AG04449 (cell line): ENCODE measurements around the gene PARD3B.
A peak's percentile ranks its signal among the peaks of the same experiment; 100 is the strongest.

ENCODE experiments used
- CTCF ChIA-PET: fragments of 350-600 bp; formaldehyde crosslinking; extraction: SDS; loops from one replicate; lab custom pipeline; 2021; ENCODE audit warnings: antibody characterized with exemption; lab: Yijun Ruan, JAX
- POLR2A ChIA-PET: fragments of 400-600, 350-600 bp; formaldehyde crosslinking; extraction: SDS; loops from one replicate; lab custom pipeline; 2020; ENCODE audit warnings: antibody characterized with exemption, inconsistent platforms; lab: Yijun Ruan, JAX
- DNase-seq: peaks from one replicate; pipeline ENCODE4 v3.0.0-alpha.2; 2010; ENCODE audit warnings: low read depth, low spot score
- H3K4me3 ChIP-seq: 2 replicates; pipeline ENCODE4 v1.5.1; 2011; ENCODE audit warnings: low read depth, mild to moderate bottlenecking, control low read depth, low read length
- CTCF ChIP-seq: IDR thresholded peaks from one replicate; pipeline ENCODE4 v1.5.1; 2011; ENCODE audit warnings: mild to moderate bottlenecking, moderate library complexity, low read length, control low read depth, inconsistent platforms; ENCODE audit not compliant: insufficient read depth; ENCODE audit errors: missing control alignments

The PARD3B gene

GRCh38 chr2:205511221-205511620 is 965.9 kb downstream of the PARD3B start:
- H3K4me3 ChIP-seq: no peak overlapping the region
- CTCF ChIA-PET: interaction anchor here (2.1 to 3.1 kb wide), 3 partner anchors 10 to 167 kb away, joined by 7 to 11 read pairs (median 10); no protein-coding TSS in a partner anchor
- POLR2A ChIA-PET: interaction anchor here (0.6 kb wide), 1 partner anchor 225 kb away, joined by 3 read pairs; no protein-coding TSS in a partner anchor
- peak; percentile 70 for DNase-seq
- no peak for TF ChIP-seq CTCF

GRCh38 chr2:205511641-205512040 is 966.4 kb downstream of the PARD3B start:
- TF ChIP-seq CTCF: no peak
- no peak for DNase-seq
- POLR2A ChIA-PET: interaction anchor here (0.6 kb wide), 1 partner anchor 225 kb away, joined by 3 read pairs; no protein-coding TSS in a partner anchor
- no peak overlapping the region for H3K4me3 ChIP-seq
- CTCF ChIA-PET: interaction anchor here (2.3 to 3.1 kb wide), 2 partner anchors 11 to 164 kb away, joined by 7 to 11 read pairs; no protein-coding TSS in a partner anchor

GRCh38 chr2:205520311-205520710 is 975.0 kb downstream of the PARD3B start:
- no peak for TF ChIP-seq CTCF
- CTCF ChIA-PET: no interaction called here
- DNase-seq: no peak
- POLR2A ChIA-PET: no interaction called here
- H3K4me3 ChIP-seq: no peak overlapping the region

GRCh38 chr2:205524656-205525055 is 979.4 kb downstream of the PARD3B start:
- DNase-seq: no peak
- no peak overlapping the region for H3K4me3 ChIP-seq
- no peak for TF ChIP-seq CTCF
- ChIA-PET POLR2A (no interaction called here), CTCF (no interaction called here)

GRCh38 chr2:205527801-205528200 is 982.5 kb downstream of the PARD3B start:
- CTCF ChIA-PET: no interaction called here
- TF ChIP-seq CTCF: no peak
- POLR2A ChIA-PET: no interaction called here
- no peak overlapping the region for H3K4me3 ChIP-seq
- no peak for DNase-seq

GRCh38 chr2:205531072-205531471 is 985.8 kb downstream of the PARD3B start:
- ChIA-PET POLR2A (no interaction called here), CTCF (no interaction called here)
- TF ChIP-seq CTCF: no peak
- no peak overlapping the region for H3K4me3 ChIP-seq
- DNase-seq: no peak
